HT1080 (cell line): ENCODE results near the gene FHDC1. TPM values are rescaled to one million over a fixed set of nuclear protein-coding genes. Genes with fewer than 3 reads are reported as not detected.
"Not testable (repeated sequence)": the region's sequence is repeated elsewhere in the genome, so short reads cannot be mapped to it uniquely, and the experiment has no call there.

Experiments
- DNase-seq: peaks from one replicate; pipeline ENCODE4 v3.0.0-alpha.2; 2015; ENCODE audit warnings: low read depth
- polyA plus RNA-seq, 2 experiments: library from polyadenylated mRNA; depleted of rRNA; stranded (reverse); fragments of >200 nt; gene quantifications; 2 replicates each; pipeline ENCODE4 v1.2.3, GENCODE V29; 2015
- total RNA-seq: library from RNA; depleted of rRNA; stranded (reverse); fragments of >200 nt; shearing (Covaris generic); gene quantifications from 2 replicates; pipeline ENCODE4 v1.2.3, GENCODE V29; 2014; rRNA removed

The FHDC1 gene
- total RNA-seq: 0.03 and 0.23 TPM in 2 replicates
- polyA plus RNA-seq (2015; cell fraction: cytosol; rRNA removed): 0.23 and 0.45 TPM in 2 replicates
- 1.5 and 1.6 TPM in 2 replicates for polyA plus RNA-seq (2015; cell fraction: nucleus; rRNA removed)

GRCh38 chr4:152935631-152936445, at the start of gene FHDC1:
FHDC1 (plus strand) TSS chr4:152936323; CDS start chr4:152943058, 6,735 bp downstream.
- DNase-seq: no peak

GRCh38 chr4:152887981-152888380, 48.1 kb upstream of the FHDC1 start:
- DNase-seq: no peak

GRCh38 chr4:152892974-152893373, 43.1 kb upstream of the FHDC1 start:
- no peak for DNase-seq

GRCh38 chr4:152894673-152895072, 41.5 kb upstream of the FHDC1 start:
- DNase-seq: peak; percentile 48

- DNase-seq: no peak
Measured at GRCh38 chr4:152896811-152897210, 39.3 kb upstream of the FHDC1 start.

- not testable (repeated sequence) for DNase-seq
Measured at GRCh38 chr4:152898133-152898532, 38.0 kb upstream of the FHDC1 start.

GRCh38 chr4:152898606-152899005, 37.5 kb upstream of the FHDC1 start:
- DNase-seq: no peak

- DNase-seq: no peak
Measured at GRCh38 chr4:152900395-152900794, 35.7 kb upstream of the FHDC1 start.

GRCh38 chr4:152901205-152901604, 34.9 kb upstream of the FHDC1 start:
- no peak for DNase-seq

- DNase-seq: no peak
Measured at GRCh38 chr4:152903658-152904057, 32.5 kb upstream of the FHDC1 start.

- DNase-seq: no peak
Measured at GRCh38 chr4:152909901-152910300, 26.2 kb upstream of the FHDC1 start.

GRCh38 chr4:152910521-152910920, 25.6 kb upstream of the FHDC1 start:
- no peak for DNase-seq

GRCh38 chr4:152917543-152918395, 18.4 kb upstream of the FHDC1 start:
- no peak for DNase-seq

- no peak for DNase-seq
Measured at GRCh38 chr4:152919826-152920225, 16.3 kb upstream of the FHDC1 start.

GRCh38 chr4:152920768-152921167, 15.4 kb upstream of the FHDC1 start:
- DNase-seq: peak; percentile 13

- DNase-seq: no peak
Measured at GRCh38 chr4:152921284-152921683, 14.8 kb upstream of the FHDC1 start.

GRCh38 chr4:152925851-152926250, 10.3 kb upstream of the FHDC1 start:
- DNase-seq: no peak

- no peak for DNase-seq
Measured at GRCh38 chr4:152926959-152927358, 9.2 kb upstream of the FHDC1 start.

- no peak for DNase-seq
Measured at GRCh38 chr4:152927737-152928136, 8.4 kb upstream of the FHDC1 start.

GRCh38 chr4:152928286-152928685, 7.8 kb upstream of the FHDC1 start:
- no peak for DNase-seq

GRCh38 chr4:152929888-152930287, 6.2 kb upstream of the FHDC1 start:
- DNase-seq: no peak

GRCh38 chr4:152935143-152935542, 980 bp upstream of the FHDC1 start:
- DNase-seq: no peak
